ENCODE results near the gene EXOC6B.
A peak's percentile ranks its signal among the peaks of the same experiment; 100 is the strongest.

GRCh38 chr2:72150157-72150860, 675.5 kb downstream of the EXOC6B start:
- TF ChIP-seq RAD21 (IDR thresholded peaks at IDR 0.05; ENCODE audit: low read depth): peak; percentile 93
- TF ChIP-seq FOXM1 (IDR thresholded peaks at IDR 0.05; ENCODE audit: borderline replicate concordance, low read depth): no peak
- no peak for TF ChIP-seq NFIC (IDR thresholded peaks at IDR 0.05)
- TF ChIP-seq TAF1 (IDR thresholded peaks at IDR 0.05; ENCODE audit: low read depth): no peak
- TF ChIP-seq USF1 (IDR thresholded peaks at IDR 0.05): no peak
- no peak for TF ChIP-seq EGR1 (IDR thresholded peaks at IDR 0.05)
- TF ChIP-seq REST (IDR thresholded peaks at IDR 0.05; ENCODE audit: low read depth): no peak
- TF ChIP-seq TCF12 (IDR thresholded peaks at IDR 0.05; ENCODE audit: low read depth): no peak
- TF ChIP-seq YY1 (IDR thresholded peaks at IDR 0.05; ENCODE audit: low read depth): no peak
